ENCODE measurements around the gene CDC123.
"Not testable (repeated sequence)": the region's sequence is repeated elsewhere in the genome, so short reads cannot be mapped to it uniquely, and the experiment has no call there.

The CDC123 gene
- total RNA-seq = 38.7 to 39.3 reads per million in 2 donors

- DNase-seq = peak; percentile 63 to 95 (median 79)
Observed at GRCh38 chr10:12195603-12196506, at the start of gene CDC123, which contains the start of gene NUDT5. Gene CDC123 (plus strand): TSS chr10:12196188. CDS start chr10:12196246, 58 bp downstream. Gene NUDT5 (minus strand): TSS chr10:12195891. CDS start chr10:12186291, 9,600 bp downstream.

- DNase-seq = no peak
Observed at GRCh38 chr10:12150163-12150562, 45.8 kb upstream of the CDC123 start.

- DNase-seq = no peak
Observed at GRCh38 chr10:12154516-12154915, 41.5 kb upstream of the CDC123 start.

- no peak for DNase-seq
Observed at GRCh38 chr10:12156367-12157123, 39.4 kb upstream of the CDC123 start.

- no peak for DNase-seq
Observed at GRCh38 chr10:12158111-12158510, 37.9 kb upstream of the CDC123 start.

- DNase-seq = no peak
Observed at GRCh38 chr10:12160664-12161063, 35.3 kb upstream of the CDC123 start.

GRCh38 chr10:12162927-12163326 lies 33.1 kb upstream of the CDC123 start:
- DNase-seq = no peak

GRCh38 chr10:12164085-12164484 lies 31.9 kb upstream of the CDC123 start:
- DNase-seq = no peak

GRCh38 chr10:12165036-12165435 lies 31.0 kb upstream of the CDC123 start:
- DNase-seq = no peak

- no peak for DNase-seq
Observed at GRCh38 chr10:12165999-12166775, 29.8 kb upstream of the CDC123 start.

GRCh38 chr10:12171512-12171911 lies 24.5 kb upstream of the CDC123 start:
- DNase-seq = not testable (repeated sequence)

GRCh38 chr10:12177642-12178041 lies 18.3 kb upstream of the CDC123 start:
- no peak for DNase-seq

GRCh38 chr10:12179606-12180170 lies 16.3 kb upstream of the CDC123 start:
- no peak for DNase-seq

- no peak for DNase-seq
Observed at GRCh38 chr10:12180221-12180974, 15.6 kb upstream of the CDC123 start.

GRCh38 chr10:12181065-12181775 lies 14.8 kb upstream of the CDC123 start:
- DNase-seq = peak in 4 of 5 experiments; percentile 34 to 98 (median 62)

- no peak for DNase-seq
Observed at GRCh38 chr10:12184165-12184564, 11.8 kb upstream of the CDC123 start.

- no peak for DNase-seq
Observed at GRCh38 chr10:12186323-12186722, 9.7 kb upstream of the CDC123 start.

GRCh38 chr10:12187321-12187905 lies 8.6 kb upstream of the CDC123 start:
- DNase-seq = no peak

GRCh38 chr10:12188656-12189055 lies 7.3 kb upstream of the CDC123 start:
- no peak for DNase-seq

- no peak for DNase-seq
Observed at GRCh38 chr10:12189426-12189825, 6.6 kb upstream of the CDC123 start.

- no peak for DNase-seq
Observed at GRCh38 chr10:12191715-12192114, 4.3 kb upstream of the CDC123 start.

All from T-helper 2 cell (primary cell).